ENCODE data around the gene CILP2.

The CILP2 gene

DNA sequence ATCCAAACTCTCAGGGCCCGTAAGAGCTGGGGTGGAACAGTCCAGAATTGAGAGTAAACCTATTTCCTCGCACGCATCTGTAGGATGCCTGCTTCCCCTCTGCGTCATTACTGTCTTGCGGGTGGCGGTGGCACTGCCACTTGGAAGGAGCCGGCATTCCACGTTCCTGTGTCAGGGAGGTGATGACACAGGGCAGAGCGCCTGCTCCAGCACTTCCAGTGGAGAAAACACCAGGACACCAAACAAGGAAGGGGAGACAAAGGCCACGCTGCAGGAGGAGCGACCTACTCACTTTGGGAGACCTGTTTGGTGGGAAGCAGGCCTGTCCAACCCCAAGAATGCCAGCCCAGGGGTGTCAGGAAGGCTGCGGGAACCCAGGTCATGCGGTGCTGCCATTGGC lies 43.3 kb downstream of the CILP2 start:
- no peaks in the 10 kb centered on the region for H3K4me1 ChIP-seq (ENCODE audit: control insufficient read depth, low read length)
- no peaks in the 10 kb centered on the region for H3K79me2 ChIP-seq (ENCODE audit: control insufficient read depth, low read length)
- no peaks in the 10 kb centered on the region for H4K20me1 ChIP-seq (ENCODE audit: control insufficient read depth, insufficient read depth, low read depth, low read length)
- H3K4me2 ChIP-seq (ENCODE audit: low read length), result no peak overlapping the region
- H3K27me3 ChIP-seq (ENCODE audit: control insufficient read depth, low read length), result no peaks in the 10 kb centered on the region
- H3F3A ChIP-seq (ENCODE audit: control insufficient read depth, insufficient read depth), result no peaks in the 10 kb centered on the region
- no peak overlapping the region for H3K27ac ChIP-seq (ENCODE audit: low read depth, low read length)
- TF ChIP-seq, protein P1, sequence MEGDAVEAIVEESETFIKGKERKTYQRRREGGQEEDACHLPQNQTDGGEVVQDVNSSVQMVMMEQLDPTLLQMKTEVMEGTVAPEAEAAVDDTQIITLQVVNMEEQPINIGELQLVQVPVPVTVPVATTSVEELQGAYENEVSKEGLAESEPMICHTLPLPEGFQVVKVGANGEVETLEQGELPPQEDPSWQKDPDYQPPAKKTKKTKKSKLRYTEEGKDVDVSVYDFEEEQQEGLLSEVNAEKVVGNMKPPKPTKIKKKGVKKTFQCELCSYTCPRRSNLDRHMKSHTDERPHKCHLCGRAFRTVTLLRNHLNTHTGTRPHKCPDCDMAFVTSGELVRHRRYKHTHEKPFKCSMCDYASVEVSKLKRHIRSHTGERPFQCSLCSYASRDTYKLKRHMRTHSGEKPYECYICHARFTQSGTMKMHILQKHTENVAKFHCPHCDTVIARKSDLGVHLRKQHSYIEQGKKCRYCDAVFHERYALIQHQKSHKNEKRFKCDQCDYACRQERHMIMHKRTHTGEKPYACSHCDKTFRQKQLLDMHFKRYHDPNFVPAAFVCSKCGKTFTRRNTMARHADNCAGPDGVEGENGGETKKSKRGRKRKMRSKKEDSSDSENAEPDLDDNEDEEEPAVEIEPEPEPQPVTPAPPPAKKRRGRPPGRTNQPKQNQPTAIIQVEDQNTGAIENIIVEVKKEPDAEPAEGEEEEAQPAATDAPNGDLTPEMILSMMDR (IDR thresholded peaks at IDR 0.05; ENCODE audit: low read depth, low read length, poor library complexity, severe bottlenecking), result no peak
- no peak for TF ChIP-seq EZH2phosphoT487 (IDR thresholded peaks at IDR 0.05; ENCODE audit: borderline replicate concordance, low read length)
- no peaks in the 10 kb centered on the region for H3K9me2 ChIP-seq (replicated peaks; ENCODE audit: control insufficient read depth, low read length)
- no peak overlapping the region for H3K4me3 ChIP-seq (ENCODE audit: low read length)
- no peaks in the 10 kb centered on the region for H3K9me3 ChIP-seq (ENCODE audit: control insufficient read depth, insufficient read depth, low read length)
- H3K36me3 ChIP-seq (ENCODE audit: control insufficient read depth, low read length), result no peaks in the 10 kb centered on the region

DNA sequence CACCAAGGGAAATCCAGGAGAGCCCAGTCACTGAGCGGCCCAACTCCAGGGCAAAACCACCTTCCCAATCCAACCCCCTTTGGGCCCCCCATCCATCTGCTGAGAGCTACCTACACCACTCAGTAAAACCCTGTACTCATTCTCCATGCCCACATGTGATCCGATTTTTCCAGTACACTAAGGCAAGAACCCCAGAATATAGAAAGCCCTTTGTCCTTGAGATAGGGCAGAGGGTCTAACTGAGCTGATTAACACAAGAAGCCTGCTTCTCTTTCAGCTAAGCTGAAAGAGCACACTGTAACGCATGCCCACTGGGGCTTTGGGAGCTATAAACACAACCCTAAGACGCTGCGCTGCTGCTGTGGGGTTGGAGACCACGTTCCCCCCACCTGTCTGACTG lies 44.4 kb downstream of the CILP2 start:
- Histone ChIP-seq H3F3A (ENCODE audit: control insufficient read depth, insufficient read depth) (no peaks in the 10 kb centered on the region), H3K9me3 (ENCODE audit: control insufficient read depth, insufficient read depth, low read length) (no peaks in the 10 kb centered on the region), H3K27ac (ENCODE audit: low read depth, low read length) (no peak overlapping the region), H4K20me1 (ENCODE audit: control insufficient read depth, insufficient read depth, low read depth, low read length) (no peaks in the 10 kb centered on the region), H3K9me2 (replicated peaks; ENCODE audit: control insufficient read depth, low read length) (no peaks in the 10 kb centered on the region), H3K27me3 (ENCODE audit: control insufficient read depth, low read length) (no peaks in the 10 kb centered on the region), H3K4me1 (ENCODE audit: control insufficient read depth, low read length) (no peaks in the 10 kb centered on the region), H3K4me3 (ENCODE audit: low read length) (no peak overlapping the region), H3K79me2 (ENCODE audit: control insufficient read depth, low read length) (no peaks in the 10 kb centered on the region), H3K4me2 (ENCODE audit: low read length) (no peak overlapping the region), H3K36me3 (ENCODE audit: control insufficient read depth, low read length) (no peaks in the 10 kb centered on the region)
- TF ChIP-seq, protein P1 (IDR thresholded peaks at IDR 0.05; ENCODE audit: low read depth, low read length, poor library complexity, severe bottlenecking), result no peak
- no peak for TF ChIP-seq EZH2phosphoT487 (IDR thresholded peaks at IDR 0.05; ENCODE audit: borderline replicate concordance, low read length)

DNA sequence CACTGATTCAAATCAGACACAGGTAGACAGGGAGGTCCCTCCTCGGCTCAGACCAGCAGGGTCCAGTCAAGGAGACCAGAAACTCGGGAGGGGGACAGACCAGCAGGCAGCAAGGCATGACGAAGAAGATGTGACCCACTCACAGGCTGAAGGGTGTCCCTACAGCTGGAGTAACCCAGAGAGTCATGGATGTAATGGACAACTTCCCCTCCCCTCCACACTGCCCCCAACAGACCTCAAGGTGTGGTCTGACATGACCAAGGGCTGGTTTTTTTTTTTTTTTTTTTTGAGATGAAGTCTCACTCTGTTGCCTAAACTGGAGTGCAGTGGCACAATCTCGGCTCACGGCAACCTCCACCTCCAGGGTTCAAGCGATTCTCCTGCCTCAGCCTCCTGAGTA lies 46.3 kb downstream of the CILP2 start:
- no peak for TF ChIP-seq EZH2phosphoT487 (IDR thresholded peaks at IDR 0.05; ENCODE audit: borderline replicate concordance, low read length)
- TF ChIP-seq, protein P1 (IDR thresholded peaks at IDR 0.05; ENCODE audit: low read depth, low read length, poor library complexity, severe bottlenecking), result no peak
- Histone ChIP-seq H3K36me3 (ENCODE audit: control insufficient read depth, low read length) (no peaks in the 10 kb centered on the region), H3K79me2 (ENCODE audit: control insufficient read depth, low read length) (no peaks in the 10 kb centered on the region), H3F3A (ENCODE audit: control insufficient read depth, insufficient read depth) (no peaks in the 10 kb centered on the region), H3K4me1 (ENCODE audit: control insufficient read depth, low read length) (no peaks in the 10 kb centered on the region), H3K27ac (ENCODE audit: low read depth, low read length) (no peak overlapping the region), H3K9me3 (ENCODE audit: control insufficient read depth, insufficient read depth, low read length) (no peaks in the 10 kb centered on the region), H3K9me2 (replicated peaks; ENCODE audit: control insufficient read depth, low read length) (no peaks in the 10 kb centered on the region), H4K20me1 (ENCODE audit: control insufficient read depth, insufficient read depth, low read depth, low read length) (no peaks in the 10 kb centered on the region), H3K4me2 (ENCODE audit: low read length) (no peak overlapping the region), H3K4me3 (ENCODE audit: low read length) (no peak overlapping the region), H3K27me3 (ENCODE audit: control insufficient read depth, low read length) (no peaks in the 10 kb centered on the region)

GRCh38 chr19:19587771-19588170 lies 49.7 kb downstream of the CILP2 start:
- Histone ChIP-seq H3K4me3 (ENCODE audit: low read length) (no peak overlapping the region), H3K9me3 (ENCODE audit: control insufficient read depth, insufficient read depth, low read length) (no peaks in the 10 kb centered on the region), H4K20me1 (ENCODE audit: control insufficient read depth, insufficient read depth, low read depth, low read length) (no peaks in the 10 kb centered on the region), H3K27ac (ENCODE audit: low read depth, low read length) (no peak overlapping the region), H3K4me1 (ENCODE audit: control insufficient read depth, low read length) (peaks cover 7% of the 10 kb centered on the region), H3K27me3 (ENCODE audit: control insufficient read depth, low read length) (no peaks in the 10 kb centered on the region), H3K9me2 (replicated peaks; ENCODE audit: control insufficient read depth, low read length) (no peaks in the 10 kb centered on the region), H3K36me3 (ENCODE audit: control insufficient read depth, low read length) (no peaks in the 10 kb centered on the region), H3F3A (ENCODE audit: control insufficient read depth, insufficient read depth) (no peaks in the 10 kb centered on the region), H3K79me2 (ENCODE audit: control insufficient read depth, low read length) (no peaks in the 10 kb centered on the region), H3K4me2 (ENCODE audit: low read length) (no peak overlapping the region)
- TF ChIP-seq EZH2phosphoT487 (IDR thresholded peaks at IDR 0.05; ENCODE audit: borderline replicate concordance, low read length), result no peak
- TF ChIP-seq, protein P1 (IDR thresholded peaks at IDR 0.05; ENCODE audit: low read depth, low read length, poor library complexity, severe bottlenecking), result no peak

Data from DOHH2 (cell line).